ENCODE results near the gene PIP4K2A.

The PIP4K2A gene

DNA sequence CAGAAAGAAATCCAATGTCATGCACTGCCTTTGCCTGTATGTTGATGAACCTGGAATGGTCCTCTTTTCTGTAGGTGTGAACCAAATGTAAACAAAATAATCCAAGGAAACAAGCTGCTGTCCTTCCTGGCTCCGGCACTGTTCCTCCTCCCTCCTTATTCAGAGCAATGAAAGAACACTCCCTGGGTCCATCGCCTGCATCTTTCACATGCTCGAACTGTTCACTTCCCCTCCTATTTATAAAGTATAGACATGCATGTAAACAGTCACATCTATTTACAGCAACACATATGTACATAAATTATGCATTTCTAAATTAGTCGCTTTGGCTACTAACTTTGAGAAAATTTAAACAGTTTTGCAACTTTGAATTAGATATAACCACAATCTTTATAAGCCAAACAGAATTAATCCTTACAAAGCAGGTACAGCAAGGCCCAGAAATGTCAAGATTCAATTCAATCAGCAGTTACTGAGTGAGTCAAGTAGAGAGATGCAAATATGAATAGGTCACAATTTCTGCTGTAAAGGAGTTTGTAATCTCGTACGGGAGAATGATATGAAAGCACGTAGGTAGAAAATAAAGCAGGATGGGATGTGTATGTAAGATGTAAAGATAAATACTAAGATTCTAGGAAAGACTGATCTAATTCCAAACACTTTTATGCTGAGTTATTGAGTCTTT, 162.6 kb downstream of the PIP4K2A start:
- TF ChIP-seq ZFX (IDR thresholded peaks at IDR 0.05): no peak
- TF ChIP-seq, protein P1, sequence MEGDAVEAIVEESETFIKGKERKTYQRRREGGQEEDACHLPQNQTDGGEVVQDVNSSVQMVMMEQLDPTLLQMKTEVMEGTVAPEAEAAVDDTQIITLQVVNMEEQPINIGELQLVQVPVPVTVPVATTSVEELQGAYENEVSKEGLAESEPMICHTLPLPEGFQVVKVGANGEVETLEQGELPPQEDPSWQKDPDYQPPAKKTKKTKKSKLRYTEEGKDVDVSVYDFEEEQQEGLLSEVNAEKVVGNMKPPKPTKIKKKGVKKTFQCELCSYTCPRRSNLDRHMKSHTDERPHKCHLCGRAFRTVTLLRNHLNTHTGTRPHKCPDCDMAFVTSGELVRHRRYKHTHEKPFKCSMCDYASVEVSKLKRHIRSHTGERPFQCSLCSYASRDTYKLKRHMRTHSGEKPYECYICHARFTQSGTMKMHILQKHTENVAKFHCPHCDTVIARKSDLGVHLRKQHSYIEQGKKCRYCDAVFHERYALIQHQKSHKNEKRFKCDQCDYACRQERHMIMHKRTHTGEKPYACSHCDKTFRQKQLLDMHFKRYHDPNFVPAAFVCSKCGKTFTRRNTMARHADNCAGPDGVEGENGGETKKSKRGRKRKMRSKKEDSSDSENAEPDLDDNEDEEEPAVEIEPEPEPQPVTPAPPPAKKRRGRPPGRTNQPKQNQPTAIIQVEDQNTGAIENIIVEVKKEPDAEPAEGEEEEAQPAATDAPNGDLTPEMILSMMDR (conservative IDR thresholded peaks at IDR 0.05): no peak
- no peak overlapping the region for H3K27ac ChIP-seq

DNA sequence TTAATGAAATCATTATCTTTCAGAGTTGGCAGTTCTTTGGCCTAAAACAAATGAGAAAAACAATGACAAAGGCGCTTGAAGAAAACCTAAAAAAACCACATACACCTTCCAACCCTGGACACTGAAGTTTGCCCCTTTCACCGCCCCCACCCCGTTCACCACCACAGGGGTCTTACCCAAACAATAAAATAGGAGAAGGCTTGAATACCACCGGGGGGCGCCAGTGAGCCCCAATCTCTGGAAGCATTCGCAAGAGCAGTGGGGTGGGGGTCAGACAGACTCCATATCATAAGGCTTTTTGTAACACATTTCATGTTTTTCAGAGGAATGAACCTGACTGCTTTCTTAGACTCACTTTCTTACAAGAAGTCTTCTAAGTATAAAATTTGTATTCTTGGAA, 163.6 kb downstream of the PIP4K2A start:
- TF ChIP-seq, protein P1 (conservative IDR thresholded peaks at IDR 0.05): peak; percentile 68
- TF ChIP-seq ZFX (IDR thresholded peaks at IDR 0.05): no peak
- no peak overlapping the region for H3K27ac ChIP-seq

DNA sequence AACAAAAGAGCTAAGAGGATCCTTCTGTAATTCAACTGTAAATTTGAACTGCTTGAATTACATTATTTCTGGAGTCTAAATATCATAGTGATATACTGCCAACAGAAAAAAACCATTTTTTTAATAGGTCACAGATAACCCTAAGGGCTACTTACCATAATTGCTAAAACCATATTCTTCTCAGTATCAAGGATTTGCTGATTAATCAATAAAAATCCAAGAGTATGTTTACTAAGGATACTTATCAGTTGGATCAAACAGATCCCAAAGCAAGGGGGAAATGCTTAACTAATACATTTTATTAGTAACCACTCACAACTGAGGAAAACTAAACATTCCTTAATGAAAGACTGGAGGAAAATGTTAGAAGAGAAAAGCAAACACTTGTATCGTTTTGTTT, 166.0 kb downstream of the PIP4K2A start:
- TF ChIP-seq ZFX (IDR thresholded peaks at IDR 0.05): no peak
- TF ChIP-seq, protein P1 (conservative IDR thresholded peaks at IDR 0.05): no peak

DNA sequence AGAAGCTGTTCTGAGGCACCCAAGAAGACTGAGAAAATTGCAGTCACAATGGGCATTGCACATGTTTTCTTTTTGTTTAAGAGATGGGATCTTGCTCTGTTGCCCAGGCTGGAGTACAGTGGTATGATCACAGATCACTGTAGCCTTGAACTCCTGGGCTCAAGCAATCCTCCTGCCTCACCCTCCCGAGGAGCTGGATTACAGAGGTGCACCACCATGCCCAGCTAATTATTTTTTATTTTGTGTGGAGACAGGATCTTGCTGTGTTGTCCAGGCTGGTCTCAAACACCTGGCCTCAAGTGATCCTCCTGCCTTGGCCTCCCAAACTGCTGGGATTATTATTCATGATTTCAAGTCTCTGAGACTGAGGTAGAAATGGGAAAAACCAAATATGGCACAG, 168.7 kb downstream of the PIP4K2A start:
- TF ChIP-seq, protein P1 (conservative IDR thresholded peaks at IDR 0.05): no peak
- no peak for TF ChIP-seq ZFX (IDR thresholded peaks at IDR 0.05)
- no peak overlapping the region for H3K27ac ChIP-seq

More for the DNA sequence above, 166.0 kb downstream of the PIP4K2A start:
- no peak overlapping the region for H3K27ac ChIP-seq

DNA sequence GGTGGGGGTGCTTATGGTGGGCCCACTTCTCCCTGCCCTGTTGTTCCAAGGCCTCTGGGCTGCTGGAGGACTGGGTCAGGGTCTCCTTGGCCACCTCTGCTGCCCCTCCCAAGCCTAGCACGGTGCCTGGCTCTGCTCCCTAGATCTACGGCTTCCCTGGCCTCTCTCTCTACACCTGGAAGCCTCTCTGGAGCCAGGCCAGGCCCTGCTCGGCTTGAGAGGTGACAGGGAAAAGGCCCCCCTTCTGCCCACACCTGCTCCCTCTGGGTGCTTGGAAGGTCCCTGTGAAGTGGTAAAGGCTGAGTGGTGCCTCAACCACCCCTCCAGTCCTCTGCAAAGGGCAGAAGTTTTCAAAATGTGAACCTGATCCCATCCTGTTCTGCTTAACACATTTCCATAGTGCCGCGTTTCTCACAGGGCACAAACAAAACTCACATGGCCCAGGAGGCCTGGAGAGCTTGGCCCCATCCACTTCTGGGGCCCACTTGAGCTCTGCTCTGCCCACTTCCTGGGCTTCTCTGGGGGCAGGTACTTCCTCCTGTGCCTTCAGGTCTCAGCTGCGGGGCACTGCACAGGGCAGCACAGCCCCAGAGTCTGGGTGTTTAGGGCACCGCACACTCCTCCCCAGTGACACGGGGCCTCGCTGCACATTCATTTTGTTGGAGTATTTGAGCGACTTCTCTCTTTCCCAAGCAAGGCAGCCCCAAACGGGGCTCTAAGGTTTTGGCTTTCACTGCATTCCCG, 169.9 kb downstream of the PIP4K2A start:
- TF ChIP-seq, protein P1 (conservative IDR thresholded peaks at IDR 0.05): no peak
- TF ChIP-seq ZFX (IDR thresholded peaks at IDR 0.05): no peak
- no peak overlapping the region for H3K27ac ChIP-seq

DNA sequence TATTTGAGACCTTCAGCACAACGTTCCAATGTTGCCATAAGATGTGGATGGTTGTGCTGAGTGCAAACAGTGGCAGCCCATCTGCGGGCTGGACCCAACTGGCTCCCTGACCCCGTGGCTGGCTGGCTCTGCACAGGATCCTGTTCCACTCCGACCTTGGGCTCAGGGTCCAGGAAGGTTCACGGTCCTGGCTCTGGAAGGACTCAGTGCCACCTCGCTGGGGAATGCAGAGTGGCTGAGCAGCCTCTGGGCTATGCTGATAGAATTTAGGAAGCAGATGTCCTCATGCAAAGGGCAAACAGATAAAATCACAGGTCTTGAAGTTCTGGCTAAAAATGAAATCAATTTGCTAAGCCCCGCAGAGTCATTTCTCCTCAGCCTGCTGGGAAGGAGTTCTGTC, 171.6 kb downstream of the PIP4K2A start:
- H3K27ac ChIP-seq: no peak overlapping the region
- no peak for TF ChIP-seq ZFX (IDR thresholded peaks at IDR 0.05)
- TF ChIP-seq, protein P1 (conservative IDR thresholded peaks at IDR 0.05): no peak

DNA sequence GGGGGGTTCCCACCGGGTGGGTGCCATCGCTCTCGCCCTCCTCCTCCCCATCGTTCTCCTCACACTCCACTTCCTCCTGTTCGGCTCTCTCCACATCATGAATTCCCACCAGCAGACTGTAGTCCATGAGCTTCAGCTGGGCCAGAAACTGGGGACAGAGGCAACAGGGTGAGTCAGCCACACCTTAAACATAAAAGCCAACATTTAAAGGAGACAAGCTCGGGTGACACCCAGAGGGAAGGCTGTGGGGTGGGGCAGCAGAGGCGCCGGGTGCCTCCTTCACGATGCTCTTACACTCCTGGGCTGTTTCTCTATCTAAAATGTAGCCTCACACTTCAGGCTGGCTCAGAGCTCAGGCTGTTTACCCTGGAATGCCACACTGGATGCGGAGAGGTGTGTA, 172.5 kb downstream of the PIP4K2A start:
- no peak for TF ChIP-seq ZFX (IDR thresholded peaks at IDR 0.05)
- TF ChIP-seq, protein P1 (conservative IDR thresholded peaks at IDR 0.05): no peak
- no peak overlapping the region for H3K27ac ChIP-seq
